NCI-H1417 treated with DMSO at 0.1 percent for 48 hours (cell line): Measurements from ENCODE around the gene ICA1.

Source experiments
- DNase-seq: peaks from one replicate; lab custom pipeline; 2025; lab: John Stamatoyannopoulos, UW

The ICA1 gene

DNA sequence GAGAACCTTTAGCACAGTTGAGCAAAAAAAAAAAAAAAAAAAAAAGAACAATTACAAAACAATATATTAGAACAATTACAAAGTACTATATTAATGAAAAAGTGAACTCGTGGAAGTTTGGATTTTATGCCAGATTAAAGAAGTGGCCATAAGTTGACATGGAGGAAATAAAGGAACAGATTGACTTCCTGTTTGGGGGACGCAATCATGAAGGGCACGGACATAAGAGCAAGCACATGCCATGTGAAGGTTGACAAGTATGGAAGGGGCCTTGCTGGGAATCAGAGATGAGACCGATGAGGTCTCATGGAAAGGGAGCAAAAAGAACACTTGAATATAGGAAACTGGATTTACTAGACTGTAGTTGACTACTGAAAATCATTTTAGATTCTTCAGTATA is 61.7 kb downstream of the ICA1 start:
- no peak for DNase-seq

DNA sequence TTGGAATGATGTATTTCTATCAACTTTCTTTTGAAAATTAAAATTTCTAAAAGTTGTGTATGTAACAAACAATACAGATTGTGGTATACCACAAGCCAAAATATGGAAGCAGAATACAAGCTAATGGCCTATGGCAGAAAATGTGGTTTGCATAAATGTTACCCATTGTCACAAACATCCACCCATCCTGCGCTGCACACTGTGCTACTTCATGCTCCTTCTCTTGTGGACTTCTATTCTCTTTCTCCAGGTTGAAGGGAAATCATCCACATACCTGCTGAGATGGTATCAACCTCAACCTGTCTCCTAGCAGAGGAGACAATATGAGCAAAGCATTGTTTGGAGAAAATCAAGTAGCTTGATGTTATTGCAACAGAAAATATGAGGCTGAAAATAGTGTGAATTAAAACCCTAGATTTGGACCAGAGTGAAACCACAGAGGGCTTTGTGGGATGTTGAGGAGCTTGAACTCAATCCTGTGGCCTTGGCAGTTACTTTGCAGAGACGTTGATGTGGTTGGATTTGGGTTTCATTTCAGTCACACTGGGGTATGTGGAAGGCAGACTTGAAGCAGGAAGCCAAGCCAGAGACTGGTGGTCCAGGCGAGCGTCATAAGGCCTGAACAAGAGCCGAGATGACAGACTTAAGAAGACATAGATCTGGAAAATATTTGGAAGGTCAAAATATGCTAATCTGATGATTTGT is 63.8 kb downstream of the ICA1 start:
- no peak for DNase-seq

DNA sequence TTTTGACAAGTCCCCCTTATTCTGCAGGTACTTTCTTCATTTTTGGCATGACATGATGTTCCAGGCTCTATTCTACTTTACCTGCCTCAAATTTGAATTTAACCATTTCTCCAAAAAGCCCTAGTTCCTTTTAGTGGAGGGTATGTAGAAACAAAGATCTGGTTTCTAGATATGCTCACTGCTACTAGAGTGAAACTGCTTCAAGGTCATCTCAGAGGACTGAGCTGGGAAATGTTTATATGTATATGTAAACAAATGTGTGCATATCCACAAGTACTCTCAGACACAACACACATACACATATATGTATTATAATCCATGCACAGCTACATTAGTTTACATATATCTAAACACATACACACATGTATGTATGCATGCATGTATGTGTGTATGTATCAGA is 69.1 kb downstream of the ICA1 start:
- no peak for DNase-seq

DNA sequence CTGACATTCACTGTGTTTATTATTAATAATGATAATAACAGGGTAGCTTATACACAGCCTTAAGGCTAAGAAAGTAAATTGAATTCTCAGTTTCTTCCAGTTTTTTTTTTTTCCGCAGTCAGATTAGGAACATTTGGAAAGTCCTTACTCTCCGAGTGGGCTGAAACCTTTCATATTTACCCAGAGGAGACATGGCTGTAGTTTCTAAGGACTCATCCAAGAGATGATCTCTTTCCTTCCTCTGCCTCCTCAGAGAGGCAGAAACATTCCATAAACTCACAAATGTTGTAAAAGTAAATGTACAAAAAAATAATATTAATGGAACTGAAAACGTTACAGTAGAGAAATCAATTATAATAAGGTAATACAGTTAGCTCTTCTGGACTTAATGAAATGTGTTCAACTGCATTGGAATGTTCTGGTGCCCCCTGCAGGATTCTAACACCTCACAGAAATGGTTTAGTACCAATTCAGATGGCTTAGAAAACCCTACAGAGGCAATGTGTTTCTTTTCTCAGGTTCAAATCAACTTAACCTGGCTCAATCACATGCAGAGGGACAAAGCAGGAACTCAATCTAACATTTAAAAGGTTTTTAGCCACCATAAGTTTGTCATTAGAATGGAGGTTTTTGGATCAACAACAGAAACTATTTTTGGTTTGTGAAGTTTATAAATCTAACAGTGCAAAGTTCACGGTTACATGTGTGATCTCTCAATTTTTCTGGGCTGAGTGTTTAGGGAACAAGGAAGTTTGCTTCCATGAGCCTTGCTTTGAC is 71.7 kb downstream of the ICA1 start:
- no peak for DNase-seq

DNA sequence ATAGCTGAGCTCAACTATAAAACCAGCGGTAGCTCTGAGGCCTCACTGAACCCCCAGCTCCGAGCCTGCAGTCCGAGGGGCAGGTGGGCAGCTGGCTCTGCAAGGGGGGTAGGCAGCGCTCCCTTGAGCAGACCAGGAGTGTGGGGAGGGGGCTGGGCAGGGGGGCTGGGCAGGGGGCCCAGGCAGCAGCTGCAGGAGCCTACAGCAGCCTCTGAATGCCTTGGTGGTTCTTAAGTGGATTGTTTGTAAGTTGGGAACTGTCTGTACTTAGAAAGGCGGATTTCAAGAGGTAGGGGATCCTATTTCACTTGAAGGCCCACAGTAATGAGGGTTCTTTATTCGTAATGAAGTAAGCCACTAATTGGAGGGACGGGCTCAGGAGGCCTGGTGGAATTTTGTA is 72.3 kb downstream of the ICA1 start:
- peak; percentile 40 for DNase-seq

DNA sequence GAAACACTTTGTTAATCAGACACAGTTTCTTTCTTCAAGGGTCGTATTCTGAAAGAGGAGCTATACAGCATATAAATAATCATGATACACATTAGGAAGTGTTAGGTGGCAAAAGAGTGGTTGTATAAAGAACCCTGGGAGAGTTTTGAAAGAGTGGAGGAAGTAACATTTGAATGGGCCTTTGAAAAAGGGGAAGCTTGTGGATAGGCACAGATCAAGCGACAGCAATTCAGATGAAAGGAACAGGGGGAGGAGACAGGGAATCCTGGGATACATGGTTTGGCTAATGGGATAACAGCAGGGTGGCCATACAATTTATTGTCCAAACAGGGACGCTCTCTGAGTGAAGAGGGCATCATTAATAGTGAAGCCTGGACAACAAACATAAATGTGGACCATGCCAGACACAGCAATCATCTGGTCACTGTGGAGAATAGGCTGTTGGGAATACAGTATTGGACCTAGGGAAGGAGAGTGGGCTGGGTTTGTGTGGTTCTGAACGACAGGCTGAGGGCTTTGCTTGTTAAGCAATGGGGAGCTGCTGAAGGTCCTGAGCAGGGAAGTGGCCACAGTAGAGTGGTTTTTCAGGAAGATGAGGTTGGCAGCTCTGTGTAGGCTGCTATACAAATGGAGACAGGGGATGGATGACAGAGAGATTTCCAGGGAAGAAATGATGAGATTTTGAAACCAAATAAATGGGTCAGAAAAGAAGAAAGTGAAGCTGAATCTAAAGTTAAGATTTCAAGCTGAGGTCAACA is 75.9 kb downstream of the ICA1 start:
- DNase-seq, result no peak

DNA sequence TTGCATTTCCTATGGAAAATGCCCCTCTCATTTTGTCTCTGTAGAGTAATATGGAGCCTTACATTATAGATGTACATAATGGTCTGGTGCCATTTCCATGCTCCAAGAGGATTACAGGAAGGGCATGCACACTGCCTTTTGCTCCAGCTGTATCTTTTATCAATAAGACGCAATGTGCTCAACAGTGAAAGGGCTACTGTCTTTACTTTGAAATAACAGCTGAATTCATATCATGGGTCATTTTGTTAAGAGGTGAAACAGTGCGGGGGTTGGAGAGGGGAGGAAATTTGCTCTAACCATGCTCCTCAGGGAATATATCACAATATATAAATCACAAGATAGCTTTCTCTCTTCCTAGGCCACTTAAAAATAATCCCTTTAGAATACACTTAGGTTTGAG is 77.7 kb downstream of the ICA1 start:
- DNase-seq, result no peak

DNA sequence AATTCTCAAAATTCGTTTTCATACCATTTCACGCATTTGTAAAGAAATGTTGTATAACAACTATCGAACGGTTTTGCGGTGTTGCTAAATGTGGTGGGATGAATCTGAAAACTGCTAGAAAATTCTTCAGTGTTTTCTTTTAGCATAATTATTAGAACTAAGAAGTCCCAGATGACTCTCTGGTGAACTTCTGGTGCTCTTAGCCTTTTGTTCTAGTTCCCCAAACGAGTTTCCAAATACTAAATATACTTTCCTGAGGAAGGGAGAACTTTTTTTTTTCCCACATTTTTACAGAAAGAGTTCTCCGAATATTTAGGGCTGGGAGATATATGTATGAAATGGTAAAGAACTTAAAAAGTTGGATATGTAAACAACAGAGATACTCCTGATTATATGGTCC is 82.5 kb downstream of the ICA1 start:
- DNase-seq, result no peak

DNA sequence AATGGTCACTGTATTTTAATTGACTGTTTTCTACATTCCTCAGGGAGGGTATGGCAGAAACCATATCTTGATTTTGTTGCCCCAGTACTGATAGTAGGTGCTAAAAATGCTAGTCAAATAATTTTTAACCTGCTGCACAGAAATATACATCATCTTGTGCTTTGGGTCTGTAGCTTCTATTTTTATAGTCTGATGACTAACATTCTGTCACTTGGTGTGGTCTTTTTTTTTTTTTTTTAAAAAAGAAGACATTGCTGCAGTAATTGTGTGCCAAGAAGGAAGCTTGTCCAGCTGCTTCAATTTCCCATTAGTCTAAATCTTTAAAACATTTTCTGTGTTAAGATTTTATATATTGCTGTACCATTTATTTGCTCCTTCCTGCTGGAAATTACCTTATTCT is 83.6 kb downstream of the ICA1 start:
- DNase-seq, result no peak

DNA sequence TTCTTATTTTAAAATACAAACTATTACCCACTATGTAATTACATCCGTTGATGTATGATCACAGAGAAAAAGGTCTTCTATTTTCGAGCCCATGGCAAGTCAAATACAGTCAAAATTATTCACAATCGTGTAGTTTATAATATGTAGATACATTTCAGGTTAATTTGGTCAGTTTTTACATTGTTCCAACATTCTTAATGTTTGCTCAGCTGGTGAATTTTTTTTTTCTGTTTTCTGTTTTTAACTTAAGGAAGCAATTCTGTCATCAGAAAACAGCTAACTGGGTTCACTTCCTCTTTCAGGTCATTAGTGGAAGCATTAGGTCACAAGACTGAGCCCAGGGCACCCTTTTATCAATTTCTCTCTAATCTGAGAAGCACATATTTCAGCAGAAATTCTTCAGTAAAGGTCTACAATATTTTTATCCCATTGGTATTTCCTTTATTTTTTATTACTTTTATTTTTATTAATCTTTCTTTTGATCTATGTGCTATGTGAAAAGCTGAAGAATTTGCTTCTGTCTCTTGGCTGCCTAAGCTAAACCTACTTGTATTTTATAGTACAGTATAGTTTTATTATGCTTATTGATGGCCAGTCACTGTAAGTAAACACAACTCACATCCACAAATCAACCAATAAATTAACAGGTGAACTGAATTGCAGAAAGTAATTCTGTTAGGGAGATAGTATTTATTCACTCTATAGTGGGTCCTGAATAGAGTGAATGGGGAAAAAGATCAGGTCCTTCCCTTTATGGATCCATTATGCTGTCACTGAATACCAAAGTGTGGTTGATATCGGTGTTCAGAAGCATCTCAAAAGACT is 84.6 kb downstream of the ICA1 start:
- no peak for DNase-seq

DNA sequence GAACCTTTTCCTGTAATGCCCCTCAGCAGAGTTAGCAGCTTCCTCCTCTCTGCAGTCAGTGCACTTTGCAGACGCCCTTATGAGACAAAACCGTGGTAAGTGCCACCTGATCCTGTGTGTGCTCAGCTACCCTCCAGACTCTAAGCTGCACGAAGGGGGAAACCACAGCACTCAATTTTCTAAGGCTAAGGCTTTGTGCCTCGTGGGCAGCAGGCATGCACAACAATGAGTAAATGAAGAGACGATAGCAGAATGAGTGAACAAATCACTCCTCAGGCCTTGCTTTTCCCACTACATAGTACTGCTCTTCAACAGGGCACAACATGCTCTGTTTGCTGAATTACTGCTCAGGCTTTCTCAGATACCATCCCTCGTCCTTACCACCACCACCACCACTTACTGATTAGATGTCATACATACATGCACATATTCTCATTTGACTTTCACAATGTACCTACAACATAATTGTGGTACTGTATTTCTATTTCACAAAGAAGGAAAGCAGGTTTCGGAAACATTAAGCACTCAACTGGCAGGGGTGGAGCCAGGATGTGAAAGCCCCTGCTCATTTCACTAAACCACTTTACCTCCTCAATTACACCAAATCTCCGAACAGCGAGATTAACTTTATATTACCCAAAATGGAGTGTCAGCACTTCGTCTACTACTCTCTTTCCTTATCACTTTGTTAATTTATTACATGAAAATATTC is 85.4 kb downstream of the ICA1 start:
- DNase-seq, result no peak

DNA sequence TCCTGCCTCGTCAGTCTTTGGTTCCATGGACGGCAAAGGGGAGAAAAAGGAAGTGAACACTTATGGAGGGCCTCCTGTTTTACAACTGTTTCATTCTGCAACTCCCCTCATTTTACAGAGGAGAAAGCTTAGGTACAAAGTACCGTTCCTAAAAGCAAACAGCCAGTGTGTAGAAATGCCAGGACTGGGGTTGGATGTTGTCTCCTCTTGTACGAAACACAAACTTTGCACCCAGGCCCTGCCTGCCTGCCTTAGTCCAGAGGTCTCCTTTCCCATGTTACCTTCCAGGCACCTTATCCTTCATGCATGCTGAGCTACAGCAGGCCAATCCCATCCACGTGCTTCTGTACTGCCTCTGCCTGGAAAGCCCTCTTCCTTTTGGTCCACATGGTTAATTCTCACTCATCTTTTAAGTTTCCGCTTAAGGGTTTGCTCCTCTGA is 86.0 kb downstream of the ICA1 start:
- DNase-seq, result no peak

DNA sequence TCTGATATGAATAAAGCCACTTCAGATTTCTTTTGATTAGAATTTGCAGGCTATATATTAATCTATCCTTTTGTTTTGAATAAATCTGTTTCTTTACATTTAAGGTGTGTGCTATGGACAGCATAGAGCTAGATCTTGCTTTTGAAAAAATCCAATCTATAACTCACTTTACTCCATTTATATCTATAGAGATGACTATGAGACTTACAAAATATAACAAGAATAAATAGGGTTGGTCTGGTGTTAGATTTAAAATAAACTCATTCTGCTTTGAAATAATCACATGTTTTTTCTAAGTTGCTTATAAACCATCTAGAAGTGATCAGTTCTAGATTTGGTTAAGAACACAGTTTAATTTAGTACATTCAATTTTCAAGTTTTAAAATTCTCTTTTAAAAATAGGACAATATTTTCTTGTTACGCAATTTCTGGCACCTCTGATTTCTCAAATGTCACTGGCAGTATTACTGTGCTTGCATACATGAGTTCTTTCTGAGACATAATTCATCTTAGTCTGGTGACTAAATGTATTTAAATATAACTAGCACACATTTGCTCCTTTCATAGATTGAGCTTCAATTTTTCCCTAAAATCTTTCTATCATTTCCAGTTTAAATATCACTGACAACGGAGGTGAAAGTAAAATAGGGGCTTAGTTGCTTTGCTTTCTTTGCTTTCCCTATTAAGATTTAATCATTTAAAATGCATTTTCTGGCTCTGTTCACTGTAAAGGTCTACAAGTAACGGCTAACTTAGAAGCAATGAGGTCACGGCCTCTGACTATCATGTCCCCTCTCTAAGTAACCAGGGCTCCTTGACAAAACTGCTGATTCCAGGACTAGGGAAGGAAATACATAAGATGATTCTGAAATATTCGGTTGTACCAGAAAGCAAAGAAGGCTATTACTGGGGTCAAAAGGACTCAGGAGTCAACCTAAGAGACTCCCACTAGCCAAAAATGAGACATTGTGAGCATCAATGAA is 89.3 kb downstream of the ICA1 start:
- DNase-seq, result no peak

DNA sequence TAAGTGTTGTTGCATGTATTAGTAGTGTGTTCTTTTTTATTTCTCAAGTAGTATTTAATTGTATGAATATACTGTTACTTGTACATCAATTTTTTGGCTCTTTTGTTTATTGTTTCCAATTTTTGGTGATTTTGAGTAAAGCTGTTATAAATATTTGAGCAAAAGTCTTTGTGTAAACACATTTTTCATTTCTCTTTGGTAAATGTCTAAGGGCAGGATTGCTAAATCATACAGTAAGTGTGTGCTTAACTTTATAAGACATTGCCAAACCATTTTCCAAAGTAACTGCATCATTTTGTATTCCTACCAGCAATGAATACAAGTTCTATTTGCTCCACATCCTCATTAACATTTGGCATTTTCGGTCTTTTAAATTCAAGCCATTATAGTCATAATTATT is 92.8 kb downstream of the ICA1 start:
- no peak for DNase-seq

DNA sequence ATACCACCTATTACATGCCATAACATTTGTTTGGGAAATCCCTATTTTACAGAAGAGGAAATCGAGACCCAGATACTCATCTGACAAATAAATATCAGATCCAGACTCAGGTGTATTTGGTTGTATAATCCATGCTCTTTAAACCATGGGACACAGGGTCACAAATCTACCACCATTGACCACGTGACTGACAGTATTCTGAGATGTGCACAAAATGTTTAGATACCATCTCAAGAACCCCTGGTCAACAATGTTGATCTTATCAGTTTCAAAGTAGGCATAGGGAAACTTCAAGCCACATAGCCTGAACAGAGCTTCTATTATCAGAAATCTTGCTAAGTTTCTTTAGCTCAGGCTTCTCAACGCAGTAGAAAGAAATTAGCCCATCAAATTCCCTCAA is 93.6 kb downstream of the ICA1 start:
- no peak for DNase-seq

DNA sequence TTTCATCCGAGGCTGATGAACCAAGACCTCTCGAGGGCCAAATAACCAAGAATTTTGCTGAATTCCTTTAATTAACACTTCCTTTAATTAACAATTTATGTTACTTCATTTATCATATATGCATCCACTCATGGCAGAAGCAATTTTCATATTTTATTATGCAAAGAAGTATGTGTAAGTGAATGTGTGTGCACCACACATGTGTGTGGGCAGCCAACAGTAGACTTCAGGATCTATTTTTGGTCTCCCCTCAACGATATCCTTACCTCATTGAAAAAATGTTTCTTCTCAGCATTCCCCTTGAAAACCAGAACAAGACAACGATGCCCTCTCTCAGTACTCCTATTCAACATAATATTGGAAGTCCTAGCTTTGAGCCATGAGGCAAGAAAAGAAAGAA is 96.8 kb downstream of the ICA1 start:
- no peak for DNase-seq

DNA sequence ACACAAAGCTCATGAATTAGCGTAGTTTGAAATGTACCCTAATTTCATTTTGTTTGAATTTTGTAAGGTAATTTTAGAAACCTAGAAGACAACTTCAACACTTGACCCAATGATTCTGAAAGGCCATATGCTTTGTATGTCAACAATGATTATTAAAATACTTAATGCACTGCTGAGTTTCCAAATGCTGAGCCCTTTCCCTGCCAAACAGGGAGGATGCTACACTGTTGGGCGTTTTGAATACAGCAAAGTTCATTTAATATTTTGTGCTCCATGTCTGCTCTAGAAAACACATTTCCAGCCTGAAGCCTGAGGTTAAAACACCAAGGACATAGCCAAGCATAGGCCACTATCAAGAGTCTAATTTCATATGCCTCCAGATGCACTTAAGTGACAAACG is 99.8 kb downstream of the ICA1 start:
- DNase-seq, result no peak

DNA sequence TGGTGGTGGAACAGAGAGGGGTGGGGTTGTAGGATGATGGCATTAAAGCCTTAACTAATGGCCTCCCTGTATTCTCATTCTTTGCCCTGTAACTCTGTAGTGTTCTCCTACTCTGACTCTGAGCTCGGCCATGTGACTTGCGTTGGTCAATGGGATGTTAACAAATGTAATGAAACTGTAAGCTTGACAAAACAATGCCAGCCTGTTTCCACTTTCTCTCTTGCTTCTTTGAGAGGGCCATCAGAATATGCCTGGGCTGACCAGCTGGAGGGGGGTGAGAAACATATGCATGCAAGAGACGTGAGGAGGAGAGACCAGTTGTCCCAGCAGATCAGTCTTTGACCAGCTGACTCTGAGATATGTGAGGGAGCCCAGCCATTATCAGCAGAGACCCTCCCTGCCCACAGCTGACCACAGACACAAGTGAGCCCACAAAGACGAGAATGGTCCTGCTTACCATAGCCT is 100.6 kb downstream of the ICA1 start:
- DNase-seq, result no peak

DNA sequence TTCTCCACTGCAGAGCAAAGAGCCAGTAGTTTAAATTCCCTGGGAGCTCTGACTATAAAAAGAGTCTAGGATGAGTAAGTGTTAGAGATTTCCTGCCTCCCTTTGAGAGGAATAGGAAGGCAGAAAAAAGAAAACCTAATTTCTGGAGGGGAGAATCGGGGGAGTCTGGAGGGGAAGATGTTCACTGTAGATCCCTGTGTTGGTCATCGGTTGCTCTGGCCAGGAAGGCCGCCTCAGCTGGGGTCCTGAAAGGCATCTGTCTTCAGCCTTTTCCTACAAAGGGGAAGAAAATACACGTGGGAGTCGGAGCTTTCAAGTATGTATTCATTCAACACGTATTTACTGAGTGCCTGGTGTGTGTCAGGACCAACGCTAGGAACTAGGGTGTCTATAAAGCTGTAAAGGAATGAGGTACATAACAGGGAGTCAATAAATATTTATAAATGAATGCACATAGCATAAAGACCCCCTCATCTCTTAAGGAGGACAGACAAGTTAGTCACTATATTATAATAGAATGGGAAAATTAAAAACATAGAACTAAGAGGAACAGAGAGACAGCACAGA is 101.1 kb downstream of the ICA1 start:
- DNase-seq, result no peak

DNA sequence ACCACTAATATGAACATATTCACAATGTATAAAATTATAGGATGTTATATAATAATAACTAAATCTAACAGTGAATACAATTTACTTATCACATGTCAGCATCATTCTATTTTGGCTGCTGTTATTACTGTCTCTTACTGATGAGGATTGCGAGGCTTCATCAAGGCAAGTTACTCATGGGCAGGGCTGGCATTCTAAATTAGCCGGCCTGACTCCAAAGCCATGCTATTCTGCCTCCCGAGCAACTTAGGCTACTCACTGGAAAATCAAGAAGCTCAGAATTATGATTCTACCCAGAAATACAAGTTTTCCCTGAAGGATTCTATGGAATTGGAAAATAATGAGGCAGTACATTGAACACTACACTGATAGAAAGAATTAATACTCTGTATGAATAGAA is 101.7 kb downstream of the ICA1 start:
- no peak for DNase-seq
